Neural crest cell (in vitro differentiated cells): ENCODE results near the gene ETV1. TPM values are rescaled to one million over a fixed set of nuclear protein-coding genes. Genes with fewer than 3 reads are reported as not detected.

Experiments used
- DNase-seq: peaks from one replicate; pipeline ENCODE4 v3.0.0; 2021; ENCODE audit warnings: low read depth, mixed read lengths, low spot score
- H3K27ac Mint-ChIP-seq: one replicate; pipeline ENCODE4 v1.8.0; 2021; ENCODE audit warnings: mild to moderate bottlenecking, mixed read lengths; ENCODE audit not compliant: unreplicated experiment
- H3K27me3 Mint-ChIP-seq: 2 replicates; pipeline ENCODE4 v1.8.0; 2021; ENCODE audit warnings: low read depth, mild to moderate bottlenecking, mixed read lengths
- H3K36me3 Mint-ChIP-seq: 2 replicates; pipeline ENCODE4 v1.8.0; 2021; ENCODE audit warnings: low read depth, mild to moderate bottlenecking, mixed read lengths
- H3K4me1 Mint-ChIP-seq: 2 replicates; pipeline ENCODE4 v1.8.0; 2021; ENCODE audit warnings: mixed read lengths
- H3K4me3 Mint-ChIP-seq: one replicate; pipeline ENCODE4 v1.8.0; 2021; ENCODE audit warnings: mild to moderate bottlenecking, mixed read lengths
- H3K9me3 Mint-ChIP-seq: 2 replicates; pipeline ENCODE4 v1.8.0; 2021; ENCODE audit warnings: mixed read lengths
- CTCF ChIP-seq: fragments of 200-600 bp; sonication (generic); conservative IDR thresholded peaks from 2 replicates; pipeline ENCODE4 v1.5.0; 2021; ENCODE audit warnings: antibody characterized with exemption, mild to moderate bottlenecking
- total RNA-seq: library from RNA; stranded (reverse); gene quantifications from 2 replicates; pipeline ENCODE4 v1.2.1, GENCODE V29; 2021

ETV1 gene
- total RNA-seq, 1 donor from 2014 or later = 89.4 TPM

DNA sequence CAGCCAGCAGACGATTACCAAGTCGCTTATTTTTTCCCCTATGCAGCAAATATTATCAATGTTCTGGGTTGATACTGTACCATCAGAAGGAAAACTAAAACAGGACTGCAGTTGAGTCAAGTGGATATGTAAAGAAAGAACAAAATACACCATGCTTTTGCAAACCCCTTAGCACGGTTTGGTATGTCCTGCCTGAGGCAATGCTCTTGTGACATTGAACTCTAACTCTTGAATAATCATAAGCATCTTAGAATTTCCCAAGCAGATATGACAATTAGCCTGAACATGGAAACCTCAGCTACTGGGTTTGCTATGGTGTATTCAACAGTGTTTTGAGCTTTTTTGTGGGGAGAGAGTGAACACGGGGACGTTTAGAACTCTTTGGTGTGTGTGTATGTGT lies 107.4 kb downstream of the ETV1 start:
- no peaks in the 10 kb centered on the region for H3K9me3 Mint-ChIP-seq
- H3K36me3 Mint-ChIP-seq = peaks cover 2% of the 10 kb centered on the region
- no peak for DNase-seq
- no peak for TF ChIP-seq CTCF
- H3K4me3 Mint-ChIP-seq = no peak overlapping the region
- H3K27me3 Mint-ChIP-seq = no peaks in the 10 kb centered on the region
- no peaks in the 10 kb centered on the region for H3K4me1 Mint-ChIP-seq
- no peak overlapping the region for H3K27ac Mint-ChIP-seq

GRCh38 chr7:13880789-13881188 lies 108.7 kb downstream of the ETV1 start:
- no peaks in the 10 kb centered on the region for H3K27me3 Mint-ChIP-seq
- H3K4me1 Mint-ChIP-seq = no peaks in the 10 kb centered on the region
- no peak overlapping the region for H3K27ac Mint-ChIP-seq

DNA sequence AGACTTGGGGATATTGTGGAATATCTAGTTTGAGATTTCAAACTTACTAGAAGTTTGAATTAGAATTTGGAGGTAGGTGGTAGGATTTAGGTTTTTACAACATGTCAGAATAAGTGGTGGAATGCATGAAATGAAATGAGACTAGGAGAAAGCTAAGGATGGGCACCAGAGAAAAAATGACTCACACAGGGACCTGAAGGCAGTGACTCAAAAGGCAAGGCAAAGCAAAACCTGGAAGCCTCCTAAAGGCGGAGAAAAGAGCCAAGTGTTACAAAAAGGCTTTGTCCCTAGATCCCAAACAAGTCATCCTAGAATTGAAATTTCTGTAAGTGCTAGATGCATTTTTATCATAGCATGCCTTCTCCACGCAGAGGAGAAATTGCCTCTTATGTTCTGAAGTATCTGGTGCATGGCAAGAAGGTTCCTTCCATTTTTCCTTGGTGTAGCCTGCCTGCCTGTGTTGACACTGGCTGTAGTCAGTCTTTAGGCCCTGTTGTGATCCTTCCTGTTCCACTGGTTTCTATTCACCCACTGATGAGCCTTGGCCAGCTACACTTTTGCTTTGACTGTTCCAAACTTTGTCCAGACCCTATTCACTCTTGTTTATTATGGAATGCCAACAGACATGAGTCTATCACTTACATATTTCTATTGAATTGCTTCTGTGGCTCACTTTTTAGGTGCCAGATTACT lies 109.3 kb downstream of the ETV1 start:
- DNase-seq = no peak
- no peak for TF ChIP-seq CTCF
- peaks cover 4% of the 10 kb centered on the region for H3K9me3 Mint-ChIP-seq
- H3K4me3 Mint-ChIP-seq = no peak overlapping the region
- no peaks in the 10 kb centered on the region for H3K27me3 Mint-ChIP-seq
- H3K4me1 Mint-ChIP-seq = no peaks in the 10 kb centered on the region
- no peak overlapping the region for H3K27ac Mint-ChIP-seq
- no peaks in the 10 kb centered on the region for H3K36me3 Mint-ChIP-seq

More at GRCh38 chr7:13880789-13881188, 108.7 kb downstream of the ETV1 start:
- no peak for DNase-seq
- H3K9me3 Mint-ChIP-seq = peaks cover 2% of the 10 kb centered on the region
- no peak for TF ChIP-seq CTCF
- H3K36me3 Mint-ChIP-seq = no peaks in the 10 kb centered on the region
- no peak overlapping the region for H3K4me3 Mint-ChIP-seq

DNA sequence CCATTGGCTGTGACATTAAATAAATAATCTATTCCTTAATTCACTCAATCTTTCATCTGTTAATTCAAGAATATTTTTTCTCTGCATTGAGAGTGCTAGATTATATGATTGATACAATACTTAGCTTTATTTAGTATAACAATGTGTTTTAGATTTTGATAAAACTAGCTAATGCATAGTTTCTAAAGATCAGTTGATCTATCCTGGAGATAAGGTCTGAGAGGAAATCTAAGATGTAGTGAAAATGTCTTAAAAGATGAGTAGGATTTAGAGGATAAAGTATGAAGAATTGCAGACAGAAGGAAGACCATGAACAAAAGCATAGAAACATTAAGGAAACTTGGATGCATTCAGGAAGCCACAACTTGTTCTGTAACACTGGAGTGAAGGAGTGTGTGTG lies 110.3 kb downstream of the ETV1 start:
- Mint-ChIP-seq H3K36me3 (no peaks in the 10 kb centered on the region), H3K27ac (no peak overlapping the region), H3K9me3 (peaks cover 4% of the 10 kb centered on the region), H3K27me3 (no peaks in the 10 kb centered on the region), H3K4me1 (no peaks in the 10 kb centered on the region), H3K4me3 (no peak overlapping the region)
- TF ChIP-seq CTCF = no peak
- DNase-seq = no peak

DNA sequence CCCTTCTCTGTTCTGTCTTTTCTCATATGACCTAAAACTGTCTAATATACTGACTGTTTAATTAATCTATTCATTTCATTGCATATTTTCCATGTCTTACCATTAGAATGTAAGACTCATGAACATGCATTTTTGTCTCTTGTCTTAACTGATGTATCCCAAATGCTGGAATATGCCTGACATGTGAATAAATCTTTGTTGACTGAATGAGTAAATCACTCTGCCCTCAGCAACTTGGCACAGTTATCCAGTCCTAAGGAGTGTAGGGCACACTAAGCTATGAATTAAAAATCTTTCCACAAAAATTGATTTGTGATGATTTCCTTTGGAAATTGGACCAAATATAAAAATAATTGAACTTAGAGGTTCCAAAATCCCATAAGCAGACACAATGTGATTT lies 111.3 kb downstream of the ETV1 start:
- Mint-ChIP-seq H3K4me3 (no peak overlapping the region), H3K4me1 (no peaks in the 10 kb centered on the region), H3K36me3 (no peaks in the 10 kb centered on the region), H3K9me3 (peaks cover 4% of the 10 kb centered on the region), H3K27me3 (no peaks in the 10 kb centered on the region), H3K27ac (no peak overlapping the region)
- no peak for TF ChIP-seq CTCF
- no peak for DNase-seq
